ENCODE results near the gene SLC22A12. TPM values are rescaled to one million over a fixed set of nuclear protein-coding genes. Genes with fewer than 3 reads are reported as not detected.

SLC22A12 gene
- polyA plus RNA-seq, 1 donor from 2014 or later: not detected

DNA sequence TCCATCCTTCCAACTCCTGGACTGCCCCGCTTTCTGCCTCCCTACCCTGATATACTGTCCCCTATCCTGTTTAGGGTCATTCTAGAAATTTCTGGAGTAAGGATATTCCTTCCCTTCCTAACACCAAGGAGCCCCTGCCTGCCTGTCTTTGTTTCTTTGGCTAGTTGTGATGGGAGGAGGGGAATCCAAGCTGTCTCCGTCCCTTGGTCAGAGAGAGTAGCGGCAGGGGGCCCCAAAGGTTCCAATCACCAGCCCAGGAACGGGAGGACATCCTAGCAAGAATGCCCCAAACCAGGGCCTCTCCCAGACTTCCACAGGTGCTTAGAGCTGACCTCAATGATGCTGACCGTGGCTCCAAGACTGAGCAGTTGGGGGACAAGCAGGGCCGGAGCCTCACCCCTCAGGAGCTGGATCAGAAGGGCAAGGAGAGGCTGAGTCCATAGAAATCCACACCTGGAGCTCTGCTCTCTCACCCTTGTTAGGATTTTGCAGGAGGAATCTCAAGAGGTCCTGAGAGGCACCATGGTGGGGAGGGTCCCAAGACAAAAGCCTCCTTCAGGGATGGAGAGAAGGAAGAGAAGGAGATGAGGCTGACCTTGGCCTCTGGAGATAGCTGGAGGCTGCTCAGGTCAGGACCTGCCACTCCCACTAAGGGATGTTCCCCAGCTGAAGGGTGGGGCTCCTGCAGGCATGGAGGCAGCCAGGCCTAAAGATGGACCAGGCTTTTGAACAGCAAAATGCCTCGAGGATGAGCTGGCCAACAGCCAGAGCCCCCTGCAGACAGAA is 13.6 kb downstream of the SLC22A12 start:
- no peaks in the 10 kb centered on the region for H3K36me3 ChIP-seq (ENCODE audit: insufficient read depth, low read length)
- H3K9me2 ChIP-seq (ENCODE audit: insufficient read depth, low read length): no peaks in the 10 kb centered on the region
- no peak overlapping the region for H2AFZ ChIP-seq (ENCODE audit: low read depth, low read length)
- no peaks in the 10 kb centered on the region for H4K20me1 ChIP-seq (ENCODE audit: insufficient read depth)
- TF ChIP-seq POLR2AphosphoS5 (IDR thresholded peaks at IDR 0.05) (no peak), TAF1 (IDR thresholded peaks at IDR 0.05; ENCODE audit: low read depth) (no peak), EZH2 (IDR thresholded peaks at IDR 0.05; ENCODE audit: borderline replicate concordance, insufficient read depth, low read length, poor library complexity, severe bottlenecking) (no peak), REST (IDR thresholded peaks at IDR 0.05; ENCODE audit: borderline replicate concordance) (no peak), RAD21 (conservative IDR thresholded peaks at IDR 0.05) (no peak), SMC3 (conservative IDR thresholded peaks at IDR 0.05; ENCODE audit: poor library complexity) (no peak), CTCF (IDR thresholded peaks at IDR 0.05; ENCODE audit: poor library complexity, severe bottlenecking) (no peak)
- H3K27me3 ChIP-seq (ENCODE audit: insufficient read depth, low read depth, low read length): no peaks in the 10 kb centered on the region
- H3K27ac ChIP-seq (ENCODE audit: low read length): no peak overlapping the region
- no peaks in the 10 kb centered on the region for H3K79me2 ChIP-seq (replicated peaks; ENCODE audit: insufficient read depth, low read length)
- H3K9me3 ChIP-seq (ENCODE audit: low read length): no peaks in the 10 kb centered on the region
- no peak overlapping the region for H3K9ac ChIP-seq (ENCODE audit: low read length)
- H3K4me3 ChIP-seq (ENCODE audit: low read length): no peak overlapping the region
- no peak overlapping the region for H3K4me2 ChIP-seq (ENCODE audit: low read length)
- no peaks in the 10 kb centered on the region for H3F3A ChIP-seq (ENCODE audit: insufficient read depth, low read length, poor library complexity, severe bottlenecking)

DNA sequence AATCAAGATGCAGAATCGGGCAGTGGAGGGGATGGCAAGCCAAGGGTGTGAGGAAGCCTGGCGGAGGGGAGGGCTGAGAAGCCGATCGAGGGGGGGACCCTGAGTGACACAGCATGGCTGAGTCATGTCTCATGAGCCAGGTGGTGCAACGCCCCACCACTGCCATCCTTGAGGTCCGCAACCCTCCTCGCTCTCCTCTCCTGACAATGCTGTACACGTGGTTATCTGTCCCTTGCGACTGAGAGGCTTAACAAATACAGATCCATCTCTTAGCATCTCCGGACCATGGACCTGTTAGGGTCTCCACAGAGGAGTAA is 14.2 kb downstream of the SLC22A12 start:
- Histone ChIP-seq H3K27me3 (ENCODE audit: insufficient read depth, low read depth, low read length) (no peaks in the 10 kb centered on the region), H3F3A (ENCODE audit: insufficient read depth, low read length, poor library complexity, severe bottlenecking) (no peaks in the 10 kb centered on the region), H3K9me3 (ENCODE audit: low read length) (no peaks in the 10 kb centered on the region), H3K36me3 (ENCODE audit: insufficient read depth, low read length) (no peaks in the 10 kb centered on the region), H3K27ac (ENCODE audit: low read length) (no peak overlapping the region), H4K20me1 (ENCODE audit: insufficient read depth) (no peaks in the 10 kb centered on the region), H3K9me2 (ENCODE audit: insufficient read depth, low read length) (no peaks in the 10 kb centered on the region), H3K4me3 (ENCODE audit: low read length) (no peak overlapping the region), H3K4me2 (ENCODE audit: low read length) (no peak overlapping the region), H3K9ac (ENCODE audit: low read length) (no peak overlapping the region), H3K79me2 (replicated peaks; ENCODE audit: insufficient read depth, low read length) (no peaks in the 10 kb centered on the region), H2AFZ (ENCODE audit: low read depth, low read length) (no peak overlapping the region)
- no peak for TF ChIP-seq REST (IDR thresholded peaks at IDR 0.05; ENCODE audit: borderline replicate concordance)
- TF ChIP-seq RAD21 (conservative IDR thresholded peaks at IDR 0.05): no peak
- no peak for TF ChIP-seq EZH2 (IDR thresholded peaks at IDR 0.05; ENCODE audit: borderline replicate concordance, insufficient read depth, low read length, poor library complexity, severe bottlenecking)
- TF ChIP-seq MXI1 (conservative IDR thresholded peaks at IDR 0.05; ENCODE audit: poor library complexity, severe bottlenecking): no peak
- TF ChIP-seq SMC3 (conservative IDR thresholded peaks at IDR 0.05; ENCODE audit: poor library complexity): no peak
- no peak for TF ChIP-seq POLR2AphosphoS5 (IDR thresholded peaks at IDR 0.05)
- TF ChIP-seq EP300 (conservative IDR thresholded peaks at IDR 0.05; ENCODE audit: poor library complexity, severe bottlenecking): no peak
- TF ChIP-seq CTCF (IDR thresholded peaks at IDR 0.05; ENCODE audit: poor library complexity, severe bottlenecking): no peak
- TF ChIP-seq TAF1 (IDR thresholded peaks at IDR 0.05; ENCODE audit: low read depth): no peak
